ENCODE measurements around the gene PAMR1. TPM values are rescaled to one million over a fixed set of nuclear protein-coding genes. Genes with fewer than 3 reads are reported as not detected.

PAMR1 gene
- total and polyA plus RNA-seq, 2 donors (not counting 3 experiments of a cell fraction or from before 2014, with no cell fraction given), result not detected

DNA sequence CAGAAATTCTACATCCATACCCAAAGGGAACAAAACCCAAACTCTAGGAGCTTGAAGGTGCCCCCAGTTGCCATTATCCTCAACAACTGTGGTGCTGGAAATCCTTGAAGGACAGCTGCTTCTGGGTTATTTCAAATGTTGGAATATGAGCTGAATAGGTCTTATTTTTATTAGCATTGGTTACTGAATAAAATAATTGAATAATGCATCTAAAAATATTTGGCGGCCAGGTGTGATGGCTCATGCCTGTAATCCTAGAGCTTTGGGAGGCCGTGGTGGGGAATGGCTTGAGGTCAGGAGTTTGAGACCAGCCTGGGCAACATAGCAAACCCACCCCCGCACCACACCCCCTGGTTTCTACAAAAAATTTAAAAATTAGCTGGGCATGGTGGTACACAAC is 10.9 kb downstream of the PAMR1 start:
- no peak overlapping the region for H3K4me2 ChIP-seq (ENCODE audit: insufficient read depth, low read length)
- no peaks in the 10 kb centered on the region for H3K9me3 ChIP-seq (replicated peaks; ENCODE audit: control insufficient read depth, insufficient read depth, low read length)
- intact Hi-C loops (cut with micrococcal nuclease), result no loop called here
- FAIRE-seq (no peak), DNase-seq (ENCODE audit: low read depth, low spot score) (no peak)
- H3K4me3 ChIP-seq (replicated peaks in 1 of 3; ENCODE audit: insufficient read depth in 1 of 3, low read depth in 1 of 3, low read length in 3 of 3), result no peak overlapping the region
- no peaks in the 10 kb centered on the region for H3K36me3 ChIP-seq (ENCODE audit: control insufficient read depth in 2 of 2, extremely low read depth in 1 of 2, insufficient read depth in 2 of 2, low read length in 2 of 2)
- no peaks in the 10 kb centered on the region for H3K4me1 ChIP-seq (ENCODE audit: control insufficient read depth, extremely low read depth, insufficient read depth, low read length)
- no TSS peak for BruUV-seq (replicated peaks)
- no peaks in the 10 kb centered on the region for H3K79me2 ChIP-seq (ENCODE audit: control insufficient read depth, insufficient read depth, low read length)
- ChIA-PET POLR2A (no interaction called here), CTCF (no interaction called here)
- H3K27me3 ChIP-seq (ENCODE audit: control insufficient read depth in 2 of 2, insufficient read depth in 2 of 2, low read length in 2 of 2), result peaks cover 0 to 8% of the 10 kb centered on the region in 2 experiments
- H3K27ac ChIP-seq (ENCODE audit: insufficient read depth, low read depth, low read length), result no peak overlapping the region
- H3K9ac ChIP-seq (replicated peaks; ENCODE audit: extremely low read depth, insufficient read depth, low read length), result no peak overlapping the region
- H3K9me1 ChIP-seq (replicated peaks; ENCODE audit: control insufficient read depth, extremely low read depth, insufficient read depth, low read length), result no peaks in the 10 kb centered on the region
- no peak overlapping the region for H2AFZ ChIP-seq (ENCODE audit: low read depth, low read length)
- no peaks in the 10 kb centered on the region for H4K20me1 ChIP-seq (replicated peaks; ENCODE audit: control insufficient read depth, extremely low read depth, insufficient read depth, low read length)
- TF ChIP-seq POLR2AphosphoS5 (IDR thresholded peaks at IDR 0.05; ENCODE audit: insufficient read depth, low read depth, low read length) (no peak), EZH2 (IDR thresholded peaks at IDR 0.05; ENCODE audit: borderline replicate concordance, low read depth, low read length, severe bottlenecking) (no peak), GATA2 (IDR thresholded peaks at IDR 0.05; ENCODE audit: insufficient read depth, insufficient read length, low read depth, low read length) (no peak), JUN (IDR thresholded peaks at IDR 0.05; ENCODE audit: borderline replicate concordance, insufficient read depth, insufficient read length, low read depth) (no peak), FOS (IDR thresholded peaks at IDR 0.05; ENCODE audit: borderline replicate concordance, insufficient read depth, low read length) (no peak), MAX (IDR thresholded peaks at IDR 0.05; ENCODE audit: insufficient read depth, insufficient read length) (no peak), MYC (IDR thresholded peaks at IDR 0.05; ENCODE audit: low read depth, low read length) (no peak), POLR2A (IDR thresholded peaks at IDR 0.05; ENCODE audit: low read depth, low read length) (no peak), CTCF (IDR thresholded peaks at IDR 0.05; ENCODE audit: extremely low read depth in 1 of 2, insufficient read depth in 1 of 2, low read depth in 1 of 2, low read length in 2 of 2) (no peak)
- dilution Hi-C loops (cut with MboI; ENCODE audit: extremely low pct_ligation_motif_present, low sequenced_read_pairs), result no loop called here
